GM21737 (cell line): Measurements from ENCODE around the gene SRRM2.

ENCODE experiments used
- ATAC-seq: cut with Tn5 transposase; IDR thresholded peaks from one replicate; pipeline ENCODE4 v1.9.1; 2021; ENCODE audit warnings: mild to moderate bottlenecking, moderate library complexity; ENCODE audit not compliant: unreplicated experiment

Gene SRRM2

DNA sequence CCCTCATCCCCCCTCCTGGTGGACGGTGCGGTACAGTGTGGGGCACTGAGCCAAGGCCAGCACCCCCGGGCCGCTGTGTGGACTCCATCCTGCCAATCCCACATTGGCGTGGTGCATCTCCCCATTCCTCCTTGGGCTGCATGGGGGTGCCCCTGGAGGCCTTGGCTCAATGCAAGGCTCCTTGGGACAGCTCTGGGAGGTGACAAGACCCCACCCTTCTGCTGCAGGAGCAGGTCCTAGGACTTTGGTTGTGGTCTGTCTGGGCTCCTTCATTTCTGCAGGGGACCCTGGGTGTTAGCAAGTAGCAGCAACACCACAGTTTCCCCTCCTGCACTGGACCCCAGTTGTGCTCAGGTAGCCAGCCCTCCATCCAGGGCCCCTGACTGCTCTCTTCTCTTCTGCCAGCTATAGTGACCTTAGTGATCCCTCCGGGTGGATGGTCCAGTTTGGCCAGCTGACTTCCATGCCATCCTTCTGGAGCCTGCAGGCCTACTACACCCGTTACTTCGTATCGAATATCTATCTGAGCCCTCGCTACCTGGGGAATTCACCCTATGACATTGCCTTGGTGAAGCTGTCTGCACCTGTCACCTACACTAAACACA, 65.9 kb downstream of the SRRM2 start:
- no peak for ATAC-seq

DNA sequence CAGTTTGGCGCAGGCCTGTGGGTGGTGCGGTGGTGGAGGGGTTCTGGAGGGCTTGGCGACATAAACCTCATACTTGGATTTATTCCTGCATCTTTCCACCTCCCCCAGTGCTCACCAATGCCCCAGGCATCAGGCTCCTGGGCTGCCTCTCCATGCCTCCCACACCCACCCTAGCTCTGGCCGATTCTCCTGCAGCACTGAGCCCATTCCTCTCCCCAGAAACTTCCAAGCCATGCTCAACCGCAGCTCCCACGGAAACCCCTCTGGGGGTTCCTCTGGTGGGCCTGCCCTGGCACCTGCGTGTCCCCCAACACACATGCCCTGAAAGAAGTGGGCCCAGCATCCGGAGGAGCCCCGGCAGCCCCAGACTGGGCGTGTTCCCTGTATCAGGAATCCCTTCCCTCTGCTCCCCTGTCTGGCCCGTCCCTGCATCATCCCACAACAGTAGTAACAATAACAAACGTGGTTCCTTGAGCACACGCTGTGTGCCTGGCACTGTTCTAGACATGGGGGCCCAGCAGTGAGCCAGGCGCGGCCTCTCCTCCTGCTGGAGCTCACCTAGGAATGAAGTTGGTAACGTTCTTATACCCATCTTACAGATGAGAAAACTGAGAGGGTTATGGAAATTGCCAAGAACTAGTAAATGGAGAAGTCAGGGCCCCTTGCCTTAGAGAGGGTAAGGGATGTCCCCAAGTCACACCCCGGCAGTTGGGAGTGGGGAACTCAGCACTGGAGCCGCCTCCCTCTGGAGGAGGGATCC, 66.9 kb downstream of the SRRM2 start:
- no peak for ATAC-seq

DNA sequence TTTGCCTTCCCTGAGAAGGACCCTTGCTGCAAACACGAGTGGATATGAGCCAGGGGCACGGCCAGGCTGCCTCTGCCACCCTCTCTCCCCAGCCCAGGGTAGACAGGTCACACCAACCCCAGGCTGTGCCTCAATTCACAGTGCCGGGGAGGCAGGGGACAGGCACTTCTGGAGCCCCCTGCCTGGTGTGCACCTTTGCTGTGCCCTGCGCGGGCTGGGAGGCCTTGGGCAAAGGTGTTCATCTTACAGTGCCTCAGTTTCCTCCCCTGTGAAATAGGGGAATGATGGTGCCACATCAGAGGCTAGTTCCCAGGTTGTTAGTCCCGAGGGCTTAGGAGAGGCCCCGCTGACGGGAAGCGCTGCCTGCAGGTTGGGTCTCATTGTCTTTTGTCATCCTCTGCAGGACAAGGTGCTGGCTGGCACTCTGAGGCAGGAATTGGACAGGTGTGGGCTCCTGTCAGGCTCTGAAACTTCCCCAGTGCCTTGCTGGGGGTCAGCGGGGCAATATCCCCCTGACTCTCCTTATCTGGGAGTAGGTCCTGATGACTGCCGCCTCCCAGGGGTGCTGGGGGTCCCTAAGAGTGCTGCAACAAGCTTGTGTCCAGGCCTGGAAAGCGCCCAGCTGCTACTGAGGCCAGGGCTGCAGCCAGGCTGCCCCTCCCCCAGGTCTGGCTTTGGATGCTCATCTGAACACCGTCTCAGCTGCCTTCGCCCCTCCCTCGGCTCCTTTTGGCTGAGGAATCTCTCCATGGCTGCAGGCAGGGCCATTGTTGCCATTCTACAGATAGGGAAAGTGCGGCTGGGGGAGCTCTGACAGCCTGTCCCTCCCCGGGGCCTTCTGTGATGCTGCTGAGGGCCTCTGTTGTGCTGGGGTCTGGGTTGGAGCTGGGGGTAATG, 67.7 kb downstream of the SRRM2 start:
- no peak for ATAC-seq
